Fibroblast of lung (primary cell): Measurements from ENCODE around the gene RIPOR2. TPM values are rescaled to one million over a fixed set of nuclear protein-coding genes. Genes with fewer than 3 reads are reported as not detected.

ENCODE experiments used
- DNase-seq, 2 donors: peaks; one replicate each; pipeline versions ENCODE4 v3.0.0 to v3.0.0-alpha.2; 2010; ENCODE audit warnings: low read depth in 2 of 2
- H2AFZ ChIP-seq: 2 replicates; pipeline ENCODE4 v1.5.1; 2012; ENCODE audit warnings: low read length, control low read depth, inconsistent platforms
- H3K27ac ChIP-seq: 2 replicates; pipeline ENCODE4 v1.5.1; 2011; ENCODE audit warnings: low read length, control low read depth; ENCODE audit not compliant: insufficient read depth
- H3K27me3 ChIP-seq: 2 replicates; pipeline ENCODE4 v1.5.1; 2011; ENCODE audit warnings: mild to moderate bottlenecking, low read length; ENCODE audit not compliant: control insufficient read depth, insufficient read depth
- H3K36me3 ChIP-seq: 2 replicates; pipeline ENCODE4 v1.5.1; 2011; ENCODE audit warnings: low read length; ENCODE audit not compliant: control insufficient read depth, insufficient read depth
- H3K4me1 ChIP-seq: 2 replicates; pipeline ENCODE4 v1.5.1; 2011; ENCODE audit warnings: low read length; ENCODE audit not compliant: control insufficient read depth, insufficient read depth; ENCODE audit errors: extremely low read depth
- H3K4me2 ChIP-seq: 2 replicates; pipeline ENCODE4 v1.5.1; 2011; ENCODE audit warnings: low read length, control low read depth; ENCODE audit not compliant: insufficient read depth; ENCODE audit errors: extremely low read depth
- H3K4me3 ChIP-seq, 4 experiments: fragments of 200-600 bp in 1 of 4; sonication (generic) in 1 of 4; replicated peaks in 1 of 4; 2 replicates each; pipeline ENCODE4 v1.5.1; 2011 to 2016; ENCODE audit warnings: low read length in 4 of 4, low read depth in 3 of 4, mild to moderate bottlenecking in 3 of 4, control low read depth in 2 of 4, inconsistent platforms in 1 of 4, mixed read lengths in 1 of 4; ENCODE audit not compliant: insufficient read depth in 1 of 4; ENCODE audit errors: control extremely low read depth in 1 of 4
- H3K79me2 ChIP-seq: 2 replicates; pipeline ENCODE4 v1.5.1; 2012; ENCODE audit warnings: mild to moderate bottlenecking, low read length, inconsistent platforms; ENCODE audit not compliant: control insufficient read depth, insufficient read depth
- H3K9ac ChIP-seq: 2 replicates; pipeline ENCODE4 v1.5.1; 2011; ENCODE audit warnings: mild to moderate bottlenecking, low read length, control low read depth; ENCODE audit not compliant: insufficient read depth
- H3K9me3 ChIP-seq: 2 replicates; pipeline ENCODE4 v1.5.1; 2012; ENCODE audit warnings: low read depth, low read length; ENCODE audit not compliant: control insufficient read depth, insufficient read depth
- H4K20me1 ChIP-seq: 2 replicates; pipeline ENCODE4 v1.5.1; 2011; ENCODE audit warnings: low read length; ENCODE audit not compliant: control insufficient read depth, insufficient read depth; ENCODE audit errors: extremely low read depth
- EZH2 ChIP-seq: IDR thresholded peaks from 2 replicates; pipeline ENCODE4 v1.5.1; 2012; ENCODE audit warnings: low read length, control low read depth, mild to moderate bottlenecking; ENCODE audit errors: missing control alignments
- polyA plus RNA-seq, 2 donors: library from polyadenylated mRNA; depleted of rRNA in 1 of 2; stranded (reverse) in 1 of 2; unstranded in 1 of 2; fragments of >200 nt; gene quantifications; 2 replicates each; pipeline ENCODE4 v1.2.1, GENCODE V29; 2011 to 2012; ENCODE audit warnings: missing spikeins in 1 of 2
- total RNA-seq: library from RNA; depleted of rRNA; stranded (reverse); fragments of >200 nt; gene quantifications from 2 replicates; pipeline ENCODE4 v1.2.1, GENCODE V29; 2014
- TF ChIP-seq, protein P1 (sequence below), 2 donors: IDR thresholded peaks in 1 of 2; conservative IDR thresholded peaks in 1 of 2; 1 replicate in 1 of 2; 2 replicates in 1 of 2; pipeline ENCODE4 v1.5.1; 2011 to 2012; ENCODE audit warnings: low read length in 2 of 2, control low read depth in 1 of 2, inconsistent platforms in 1 of 2, low read depth in 1 of 2, mild to moderate bottlenecking in 1 of 2

Gene RIPOR2
- total and polyA plus RNA-seq, 2 donors (not counting 1 experiment from before 2014, with no cell fraction given) = 3.5 to 3.6 TPM

DNA sequence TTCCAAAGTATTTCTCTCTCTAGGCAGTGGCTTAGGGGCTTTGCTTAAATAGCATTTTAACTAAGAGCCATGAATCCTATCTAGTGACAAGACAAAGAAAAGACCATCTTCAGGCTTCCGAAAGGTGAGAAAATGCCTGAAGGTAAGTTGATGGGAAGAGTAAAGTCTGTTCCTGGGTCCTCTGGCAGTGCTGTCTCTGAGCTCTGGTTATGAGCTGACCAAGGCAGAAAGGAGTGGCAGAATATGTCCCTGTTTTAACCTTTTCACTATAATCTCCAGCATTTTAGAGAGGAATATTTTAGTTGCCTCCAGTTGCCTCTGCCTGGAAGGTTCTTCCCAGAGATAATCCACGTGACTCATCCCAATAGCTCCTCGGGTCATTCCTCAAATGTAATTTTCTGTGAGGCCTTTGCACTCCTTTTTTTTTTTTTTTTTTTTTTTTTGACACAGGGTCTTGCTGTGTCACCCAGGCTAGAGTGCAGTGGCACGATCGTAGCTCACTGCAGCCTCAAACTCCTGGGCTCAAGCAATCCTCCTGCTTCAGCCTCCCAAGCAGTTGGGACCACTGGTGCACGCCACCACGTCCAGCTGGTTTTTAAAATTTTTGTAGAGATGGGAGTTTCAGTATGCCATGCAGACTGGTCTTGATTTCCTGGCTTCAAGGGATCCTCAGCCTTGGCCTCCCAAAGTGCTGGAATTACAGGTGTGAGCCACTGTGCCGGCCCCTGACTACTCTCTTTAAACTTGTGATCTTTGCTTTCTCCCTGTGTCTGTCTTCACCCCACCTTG, 133.3 kb downstream of the RIPOR2 start:
- Histone ChIP-seq H3K9ac (no peak overlapping the region), H3K36me3 (no peaks in the 10 kb centered on the region), H2AFZ (no peak overlapping the region), H3K27ac (peak overlapping the region; percentile 37), H3K4me2 (no peak overlapping the region), H3K4me3 (no peak overlapping the region), H3K79me2 (no peaks in the 10 kb centered on the region), H3K4me1 (no peaks in the 10 kb centered on the region), H3K27me3 (no peaks in the 10 kb centered on the region), H3K9me3 (no peaks in the 10 kb centered on the region), H4K20me1 (no peaks in the 10 kb centered on the region)
- peak in 1 of 2 donors; percentile 10 for DNase-seq
- no peak for TF ChIP-seq EZH2
- TF ChIP-seq, protein P1, sequence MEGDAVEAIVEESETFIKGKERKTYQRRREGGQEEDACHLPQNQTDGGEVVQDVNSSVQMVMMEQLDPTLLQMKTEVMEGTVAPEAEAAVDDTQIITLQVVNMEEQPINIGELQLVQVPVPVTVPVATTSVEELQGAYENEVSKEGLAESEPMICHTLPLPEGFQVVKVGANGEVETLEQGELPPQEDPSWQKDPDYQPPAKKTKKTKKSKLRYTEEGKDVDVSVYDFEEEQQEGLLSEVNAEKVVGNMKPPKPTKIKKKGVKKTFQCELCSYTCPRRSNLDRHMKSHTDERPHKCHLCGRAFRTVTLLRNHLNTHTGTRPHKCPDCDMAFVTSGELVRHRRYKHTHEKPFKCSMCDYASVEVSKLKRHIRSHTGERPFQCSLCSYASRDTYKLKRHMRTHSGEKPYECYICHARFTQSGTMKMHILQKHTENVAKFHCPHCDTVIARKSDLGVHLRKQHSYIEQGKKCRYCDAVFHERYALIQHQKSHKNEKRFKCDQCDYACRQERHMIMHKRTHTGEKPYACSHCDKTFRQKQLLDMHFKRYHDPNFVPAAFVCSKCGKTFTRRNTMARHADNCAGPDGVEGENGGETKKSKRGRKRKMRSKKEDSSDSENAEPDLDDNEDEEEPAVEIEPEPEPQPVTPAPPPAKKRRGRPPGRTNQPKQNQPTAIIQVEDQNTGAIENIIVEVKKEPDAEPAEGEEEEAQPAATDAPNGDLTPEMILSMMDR (conservative IDR thresholded peaks at IDR 0.05 in 1 of 2, IDR thresholded peaks at IDR 0.05 in 1 of 2; ENCODE audit: low read depth in 1 of 2, low read length in 2 of 2) = no peak

DNA sequence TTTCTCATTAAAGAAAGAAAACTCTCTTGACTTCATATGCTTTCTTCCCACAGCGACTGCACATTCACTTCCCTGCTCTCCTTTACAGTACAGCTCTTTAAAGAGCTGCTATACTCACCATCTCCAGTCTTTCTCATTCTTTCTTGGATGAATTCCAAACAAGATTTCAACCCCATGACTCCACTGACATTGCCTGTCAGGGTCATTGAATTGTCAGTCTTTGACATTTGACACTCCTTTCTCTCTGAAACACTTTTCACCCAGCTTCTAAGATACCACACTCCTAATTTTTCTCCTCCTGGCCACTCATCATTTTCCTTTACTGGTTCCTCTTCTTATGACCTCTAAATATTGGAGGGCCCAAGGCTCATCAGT, 136.2 kb downstream of the RIPOR2 start:
- H3K4me3 ChIP-seq = no peak overlapping the region
- no peak for TF ChIP-seq EZH2
- TF ChIP-seq, protein P1 (conservative IDR thresholded peaks at IDR 0.05 in 1 of 2, IDR thresholded peaks at IDR 0.05 in 1 of 2; ENCODE audit: low read depth in 1 of 2, low read length in 2 of 2) = no peak
- H3K27ac ChIP-seq = no peak overlapping the region
- no peaks in the 10 kb centered on the region for H4K20me1 ChIP-seq
- no peaks in the 10 kb centered on the region for H3K36me3 ChIP-seq
- no peak overlapping the region for H3K9ac ChIP-seq
- no peaks in the 10 kb centered on the region for H3K79me2 ChIP-seq
- no peak for DNase-seq
- H3K4me2 ChIP-seq = no peak overlapping the region
- no peaks in the 10 kb centered on the region for H3K27me3 ChIP-seq
- no peaks in the 10 kb centered on the region for H3K4me1 ChIP-seq
- no peaks in the 10 kb centered on the region for H3K9me3 ChIP-seq
- H2AFZ ChIP-seq = no peak overlapping the region

GRCh38 chr6:24798740-24799540, 136.8 kb downstream of the RIPOR2 start, which contains the start of gene ARMH2:
Gene ARMH2, minus strand, starts transcription at chr6:24798917. Its CDS starts 60 bp downstream, at chr6:24798857.
- Histone ChIP-seq H3K27ac (no peak within 1 kb of the TSS), H4K20me1 (no peaks in the 10 kb centered on the region), H2AFZ (no peak within 1 kb of the TSS), H3K9me3 (no peaks in the 10 kb centered on the region), H3K27me3 (no peaks in the 10 kb centered on the region), H3K4me1 (no peaks in the 10 kb centered on the region), H3K9ac (no peak within 1 kb of the TSS), H3K4me2 (no peak within 1 kb of the TSS), H3K79me2 (no peaks in the 10 kb centered on the region), H3K36me3 (no peaks in the 10 kb centered on the region), H3K4me3 (no peak within 1 kb of the TSS)
- no peak for TF ChIP-seq EZH2
- TF ChIP-seq, protein P1 (conservative IDR thresholded peaks at IDR 0.05 in 1 of 2, IDR thresholded peaks at IDR 0.05 in 1 of 2; ENCODE audit: low read depth in 1 of 2, low read length in 2 of 2) = no peak
- peak in 1 of 2 donors; percentile 10 for DNase-seq
